HG03565 (cell line): ENCODE data around the gene RAI14.
"Not testable (repeated sequence)": the region's sequence is repeated elsewhere in the genome, so short reads cannot be mapped to it uniquely, and the experiment has no call there.

ENCODE experiments used
- ATAC-seq: cut with Tn5 transposase; IDR thresholded peaks from one replicate; pipeline ENCODE4 v1.9.1; 2021; ENCODE audit warnings: mild to moderate bottlenecking, moderate library complexity; ENCODE audit not compliant: unreplicated experiment

RAI14 gene

DNA sequence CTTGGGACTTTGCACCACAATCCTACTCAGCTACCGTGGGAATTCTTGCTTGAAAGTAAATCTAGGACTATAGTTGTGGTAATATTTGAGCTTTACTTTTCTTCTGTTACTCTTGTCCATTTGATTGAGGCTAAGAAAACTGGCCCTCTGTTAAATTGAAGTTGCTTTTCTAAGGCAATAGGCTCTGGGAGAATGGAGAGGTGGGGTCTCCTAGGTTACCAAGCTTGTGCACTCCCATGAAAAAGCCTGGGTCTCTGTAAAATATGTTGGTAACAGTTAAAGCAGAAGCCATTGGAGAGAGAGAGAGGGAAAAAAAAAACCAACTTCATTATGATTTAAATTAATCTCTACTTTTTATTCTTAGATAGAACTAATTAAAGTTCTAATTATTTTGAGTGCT lies 68.6 kb downstream of the RAI14 start:
- ATAC-seq: no peak

DNA sequence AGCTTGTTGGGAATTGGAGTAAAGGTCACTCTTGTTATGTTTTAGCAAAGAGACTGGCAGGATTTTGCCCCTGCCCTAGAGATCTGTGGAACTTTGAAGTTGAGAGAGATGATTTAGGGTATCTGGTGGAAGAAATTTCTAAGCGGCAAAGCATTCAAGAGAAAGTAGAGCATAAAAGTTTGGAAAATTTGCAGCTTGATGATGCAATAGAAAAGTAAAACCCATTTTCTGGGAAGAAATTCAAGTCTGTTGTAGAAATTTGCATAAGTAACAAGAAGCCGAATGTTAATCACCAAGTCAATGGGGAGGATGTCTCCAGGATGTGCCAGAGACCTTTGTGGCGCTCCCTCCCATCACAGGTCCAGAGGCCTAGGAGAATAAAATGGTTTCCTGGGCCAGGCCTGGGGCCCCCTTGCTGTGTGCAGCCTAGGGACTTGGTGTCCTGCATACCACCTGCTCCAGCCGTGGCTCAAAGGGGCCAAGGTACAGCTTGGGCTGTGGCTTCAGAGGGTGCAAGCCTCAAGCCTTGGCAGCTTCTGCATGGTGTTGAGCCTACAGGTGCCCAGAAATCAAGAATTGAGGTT lies 71.1 kb downstream of the RAI14 start:
- not testable (repeated sequence) for ATAC-seq

DNA sequence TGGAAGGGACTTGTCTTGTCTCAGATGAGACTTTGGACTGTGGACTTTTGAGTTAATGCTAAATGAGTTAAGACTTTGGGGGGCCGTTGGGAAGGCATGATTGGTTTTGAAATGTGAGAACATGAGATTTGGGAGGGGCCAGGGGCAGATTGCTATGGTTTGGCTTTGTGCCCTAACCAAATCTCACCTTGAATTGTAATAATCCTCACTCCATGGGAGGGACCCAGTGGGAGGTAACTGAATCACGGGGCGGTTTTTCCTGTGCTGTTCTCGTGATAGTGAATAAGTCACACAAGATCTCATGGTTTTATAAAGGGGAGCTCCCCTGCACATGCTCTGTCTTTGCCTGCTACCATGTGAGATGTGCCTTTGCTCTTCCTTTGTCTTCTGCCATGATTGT lies 72.1 kb downstream of the RAI14 start:
- no peak for ATAC-seq

DNA sequence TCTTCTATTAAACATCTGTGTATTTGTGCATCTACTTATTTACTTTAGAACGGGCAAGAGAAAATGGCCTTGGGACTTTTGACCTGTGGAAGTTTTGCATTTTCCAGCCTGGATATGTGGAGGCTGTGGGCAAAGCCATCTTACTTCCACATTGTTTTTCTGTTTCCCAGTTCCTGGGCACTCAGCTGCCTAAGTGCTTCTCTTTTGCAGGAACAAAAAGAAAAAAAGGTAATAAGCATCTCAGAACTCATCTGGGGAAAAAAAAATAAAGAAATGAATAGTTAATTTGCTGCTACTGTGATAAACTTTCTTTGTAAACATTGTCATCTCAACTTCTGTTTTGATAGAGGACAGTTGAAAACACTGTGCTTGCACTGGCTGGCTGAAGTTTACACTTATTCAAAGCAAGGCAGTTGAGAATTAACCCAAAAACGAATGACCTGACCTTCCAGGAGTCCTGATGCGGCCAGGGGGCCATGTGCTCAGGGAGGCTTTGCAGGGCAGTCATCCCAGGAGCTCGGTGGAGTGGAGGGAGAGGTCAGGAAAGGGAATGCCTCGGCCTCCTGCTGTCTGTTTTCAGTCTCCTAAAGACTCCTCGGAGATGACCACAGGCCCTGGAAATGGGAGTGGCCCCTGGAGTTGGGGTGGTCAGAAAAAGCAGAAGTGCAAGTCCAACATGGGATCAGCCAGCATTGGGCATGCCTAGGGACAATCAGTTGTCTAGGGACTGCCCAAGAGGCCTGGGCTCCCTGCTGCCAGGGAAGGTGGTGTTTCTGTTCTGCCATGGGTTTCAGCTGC lies 75.5 kb downstream of the RAI14 start:
- ATAC-seq: no peak

DNA sequence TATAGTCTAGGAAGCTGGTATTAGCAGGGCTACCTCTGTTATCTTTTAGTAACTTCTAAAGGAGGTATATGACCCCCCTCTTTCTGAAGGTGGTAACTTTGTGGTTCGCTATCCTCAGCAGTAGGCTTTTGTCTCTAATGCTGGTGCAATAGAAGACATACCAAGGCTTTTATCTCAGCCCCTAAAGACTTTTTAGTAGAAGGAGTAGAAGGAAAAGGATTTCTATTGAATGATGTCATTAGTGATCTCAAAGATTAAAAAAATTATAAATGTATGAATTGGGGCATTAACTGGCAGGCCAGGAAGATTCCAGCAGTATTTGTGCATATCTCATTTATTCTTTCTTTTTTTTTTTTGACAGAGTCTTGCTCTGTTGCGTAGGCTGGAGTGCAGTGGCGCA lies 78.2 kb downstream of the RAI14 start:
- ATAC-seq: no peak

DNA sequence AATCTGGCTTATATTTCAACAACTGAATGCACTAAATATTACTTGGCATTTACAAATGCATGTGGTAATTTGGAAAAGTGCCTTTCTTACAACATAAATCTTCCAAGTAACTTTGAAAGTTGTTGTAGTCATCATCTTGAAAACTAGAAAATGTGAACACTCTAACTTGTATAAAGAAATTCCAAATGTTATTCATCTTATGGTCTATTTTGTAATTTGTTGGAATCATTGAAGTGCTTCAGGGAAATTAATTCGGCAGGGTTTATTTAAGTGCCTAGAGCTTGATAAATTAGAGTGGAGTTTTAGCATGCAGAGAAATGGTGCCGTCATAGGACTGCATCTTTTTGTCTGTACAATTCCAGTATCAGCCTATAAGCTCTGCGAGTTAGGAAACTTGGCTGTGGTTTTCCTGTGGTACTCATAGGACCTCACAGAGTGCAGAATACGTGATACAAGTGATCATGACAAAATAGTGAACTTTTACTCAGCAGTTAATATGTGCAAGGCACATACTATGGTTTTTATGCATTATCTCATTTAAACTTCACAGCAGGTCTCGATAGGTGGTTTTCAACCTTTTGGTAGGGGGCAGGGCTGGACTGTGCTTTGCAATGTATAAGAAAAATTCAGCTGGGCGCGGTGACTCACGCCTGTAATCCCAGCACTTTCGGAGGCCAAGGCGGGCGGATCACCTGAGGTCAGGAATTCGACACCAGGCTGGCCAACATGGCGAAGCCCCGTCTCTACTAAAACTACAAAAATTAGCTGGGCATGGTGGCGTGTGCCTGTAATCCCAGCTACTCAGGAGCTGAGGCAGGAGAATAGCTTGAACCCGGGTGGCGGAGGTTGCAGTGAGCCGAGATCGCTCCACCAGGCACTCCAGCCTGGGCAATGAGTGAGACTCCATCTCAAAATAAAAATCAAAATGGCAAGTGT lies 79.6 kb downstream of the RAI14 start:
- ATAC-seq: no peak

DNA sequence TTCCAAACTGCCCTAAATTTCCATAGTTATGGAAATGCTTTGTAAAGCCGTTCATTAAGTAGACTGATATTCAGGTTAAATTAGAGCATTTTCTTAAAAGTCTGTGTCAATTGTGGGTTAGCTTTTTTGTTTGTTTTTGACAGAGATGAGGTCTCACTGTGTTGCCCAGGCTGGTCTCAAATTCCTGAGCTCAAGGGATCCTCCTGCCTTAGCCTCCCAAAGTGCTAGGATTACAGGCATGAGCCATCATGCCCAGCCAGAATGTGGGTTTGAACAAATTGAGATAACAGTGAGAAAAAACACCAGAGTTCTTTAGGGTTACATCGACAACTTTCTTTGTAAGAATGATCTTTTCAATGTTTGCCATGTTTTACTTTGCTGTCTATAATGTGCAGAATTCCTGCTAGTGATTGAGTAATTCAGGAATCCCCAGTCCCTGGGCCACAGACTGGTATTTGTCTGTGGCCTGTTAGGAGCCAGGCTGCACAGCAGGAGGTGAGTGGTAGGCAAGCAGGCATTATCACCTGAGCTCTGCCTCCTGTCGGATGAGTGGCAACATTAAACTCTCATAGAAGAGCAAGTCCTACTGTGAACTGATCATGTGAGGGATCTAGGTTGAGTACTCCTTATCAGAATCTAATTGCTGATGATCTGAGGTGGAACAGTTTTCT lies 80.5 kb downstream of the RAI14 start:
- ATAC-seq: no peak

DNA sequence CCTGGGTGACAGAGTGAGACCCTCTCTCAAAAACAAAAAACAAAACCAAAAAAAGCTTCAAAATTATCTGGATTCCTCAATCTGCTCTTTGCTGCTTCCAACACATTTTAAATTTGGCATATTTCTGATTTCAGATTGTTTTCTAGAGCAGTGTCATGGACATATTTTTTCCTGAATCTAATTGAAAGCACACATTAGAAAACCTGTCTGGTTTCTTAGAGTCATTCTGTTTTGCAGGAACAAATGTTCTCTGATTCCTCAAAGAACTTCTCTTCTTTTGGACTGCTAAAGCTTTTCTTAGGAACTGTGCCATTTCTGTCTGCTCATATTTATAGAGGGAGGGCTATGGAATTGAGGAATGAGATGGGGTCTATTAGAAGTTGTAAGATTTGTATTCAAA lies 81.6 kb downstream of the RAI14 start:
- ATAC-seq: no peak

DNA sequence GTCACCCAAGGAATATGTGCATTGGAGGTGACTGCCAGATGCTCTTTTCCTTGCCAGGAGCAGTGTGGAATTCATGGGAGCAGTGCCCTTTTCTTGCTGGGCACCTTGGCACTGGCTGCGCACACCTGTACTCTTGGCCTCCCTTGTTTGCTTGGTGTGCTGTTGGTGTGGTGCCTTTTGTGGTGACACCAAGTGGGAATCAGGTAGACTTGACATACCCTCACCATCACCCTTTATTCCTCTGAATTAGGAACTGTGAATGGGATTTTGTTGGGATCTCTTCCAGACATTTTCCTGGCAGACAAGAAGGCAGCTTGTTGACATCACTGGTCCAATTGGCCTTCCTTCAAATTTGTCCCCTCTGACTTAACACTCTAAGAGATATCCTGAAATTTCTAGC lies 82.3 kb downstream of the RAI14 start:
- no peak for ATAC-seq

DNA sequence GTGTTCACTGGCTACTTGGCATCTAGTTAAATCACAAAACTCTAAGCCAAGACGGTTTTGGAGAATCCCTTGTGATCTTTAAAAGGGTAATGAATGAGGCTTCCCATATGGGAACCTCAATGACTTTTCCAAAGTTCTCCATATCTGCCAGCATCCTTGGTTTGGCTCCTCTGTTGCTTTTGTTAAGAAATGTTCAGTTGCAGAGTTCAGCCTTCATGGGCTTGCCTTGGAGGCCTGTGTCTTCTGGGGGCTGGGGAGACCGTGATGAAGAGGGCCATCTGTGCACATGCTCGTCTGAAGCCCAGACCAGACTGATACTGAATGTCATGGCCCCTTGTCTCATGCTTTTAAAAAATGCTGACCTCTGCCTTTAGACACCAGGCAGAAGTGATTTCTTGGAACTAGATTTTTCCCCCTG lies 84.3 kb downstream of the RAI14 start:
- no peak for ATAC-seq

DNA sequence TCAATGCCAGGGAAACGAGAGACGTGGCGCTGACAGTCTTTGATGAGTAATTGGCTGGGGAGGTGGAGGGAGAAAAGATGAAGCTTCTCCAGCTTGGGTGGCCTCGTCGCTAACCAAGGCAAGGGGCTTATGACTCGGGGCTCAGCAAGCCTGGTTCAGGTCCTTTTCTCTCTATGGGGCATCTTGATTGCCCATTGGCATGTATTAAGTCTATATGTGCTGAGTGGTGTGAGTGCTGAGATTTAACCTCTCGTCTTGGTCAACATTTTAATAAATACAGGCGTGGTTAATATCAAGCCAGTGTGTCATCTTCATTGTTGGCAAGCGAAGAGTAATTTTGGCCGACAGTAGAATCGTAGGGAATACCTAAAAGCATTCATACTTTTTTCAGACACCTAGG lies 85.9 kb downstream of the RAI14 start:
- no peak for ATAC-seq

DNA sequence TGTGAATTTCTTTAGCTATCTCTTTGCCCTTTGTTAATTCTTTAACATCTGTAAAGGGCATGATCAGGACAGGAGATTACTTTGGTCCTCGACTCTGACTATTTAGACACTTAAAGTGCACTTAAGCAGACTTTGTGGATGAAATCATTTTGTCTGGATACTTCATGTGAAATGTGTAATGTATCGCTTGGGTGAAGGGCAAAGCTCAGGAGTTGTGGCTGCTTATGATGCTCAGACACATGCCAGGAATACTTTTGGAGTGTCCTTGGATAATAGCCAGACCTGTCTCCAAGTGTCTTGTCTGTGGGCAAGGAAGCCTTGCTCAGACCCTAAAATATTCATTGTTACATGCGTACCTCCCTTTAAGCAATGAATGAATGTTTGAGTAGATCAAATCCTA lies 87.8 kb downstream of the RAI14 start:
- no peak for ATAC-seq

DNA sequence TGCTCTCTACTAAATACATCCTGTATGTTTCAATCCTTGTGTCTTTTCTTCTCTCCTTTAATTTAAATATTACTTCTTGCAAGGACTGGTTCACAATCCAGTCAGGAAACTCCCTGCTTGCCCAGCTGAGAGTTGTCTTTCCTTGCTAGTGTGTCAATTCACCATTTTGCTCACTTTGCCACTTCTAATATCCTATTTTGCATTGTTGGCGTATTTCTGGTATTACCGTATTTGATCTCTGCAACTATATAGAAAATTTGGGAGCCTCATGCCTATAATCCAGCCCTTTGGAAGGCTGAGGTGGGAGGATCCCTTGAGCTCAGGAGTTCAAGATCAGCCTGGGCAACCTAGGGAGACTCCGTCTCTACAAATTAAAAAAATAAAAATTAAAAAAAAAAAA lies 92.3 kb downstream of the RAI14 start:
- no peak for ATAC-seq

DNA sequence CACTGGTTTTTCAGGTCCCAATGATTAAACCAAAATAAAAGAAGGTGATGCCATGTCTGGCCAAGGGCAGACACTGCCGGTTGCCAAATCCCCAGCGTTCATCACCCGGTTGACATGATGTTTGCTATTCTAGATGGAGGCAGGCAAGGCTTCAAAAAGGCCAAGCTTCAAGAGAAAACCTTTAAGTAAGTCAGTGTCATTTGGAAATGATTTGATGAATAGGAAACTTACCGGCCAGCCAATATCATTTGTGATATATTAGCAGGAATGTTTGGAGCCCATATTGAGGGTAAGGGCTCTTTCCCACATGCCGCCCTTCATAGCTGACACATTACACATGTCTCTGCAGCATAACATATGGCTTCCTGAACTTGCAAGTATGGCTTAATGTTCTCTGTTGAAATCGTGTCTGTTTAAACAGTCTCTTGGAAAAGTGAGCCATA lies 93.3 kb downstream of the RAI14 start:
- ATAC-seq: no peak

DNA sequence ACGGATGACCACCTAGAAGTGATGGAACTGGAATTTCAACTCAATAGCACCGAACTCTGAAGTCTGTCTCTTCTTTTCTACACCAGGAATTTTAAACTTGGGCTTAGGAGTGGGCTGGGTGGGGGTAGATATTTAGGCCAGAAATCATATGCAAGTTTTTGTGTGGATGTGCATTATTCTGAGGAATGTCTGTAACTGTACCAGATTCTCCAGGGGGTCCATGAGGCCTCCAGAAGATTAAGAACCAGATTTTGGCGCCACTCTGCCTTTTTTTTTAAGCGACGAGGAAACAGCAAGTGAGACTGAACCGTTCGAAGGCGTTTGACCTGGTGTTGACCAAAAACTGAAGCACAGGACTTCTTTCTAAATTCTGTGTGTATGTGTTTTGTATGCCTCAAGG lies 94.1 kb downstream of the RAI14 start:
- ATAC-seq: no peak

DNA sequence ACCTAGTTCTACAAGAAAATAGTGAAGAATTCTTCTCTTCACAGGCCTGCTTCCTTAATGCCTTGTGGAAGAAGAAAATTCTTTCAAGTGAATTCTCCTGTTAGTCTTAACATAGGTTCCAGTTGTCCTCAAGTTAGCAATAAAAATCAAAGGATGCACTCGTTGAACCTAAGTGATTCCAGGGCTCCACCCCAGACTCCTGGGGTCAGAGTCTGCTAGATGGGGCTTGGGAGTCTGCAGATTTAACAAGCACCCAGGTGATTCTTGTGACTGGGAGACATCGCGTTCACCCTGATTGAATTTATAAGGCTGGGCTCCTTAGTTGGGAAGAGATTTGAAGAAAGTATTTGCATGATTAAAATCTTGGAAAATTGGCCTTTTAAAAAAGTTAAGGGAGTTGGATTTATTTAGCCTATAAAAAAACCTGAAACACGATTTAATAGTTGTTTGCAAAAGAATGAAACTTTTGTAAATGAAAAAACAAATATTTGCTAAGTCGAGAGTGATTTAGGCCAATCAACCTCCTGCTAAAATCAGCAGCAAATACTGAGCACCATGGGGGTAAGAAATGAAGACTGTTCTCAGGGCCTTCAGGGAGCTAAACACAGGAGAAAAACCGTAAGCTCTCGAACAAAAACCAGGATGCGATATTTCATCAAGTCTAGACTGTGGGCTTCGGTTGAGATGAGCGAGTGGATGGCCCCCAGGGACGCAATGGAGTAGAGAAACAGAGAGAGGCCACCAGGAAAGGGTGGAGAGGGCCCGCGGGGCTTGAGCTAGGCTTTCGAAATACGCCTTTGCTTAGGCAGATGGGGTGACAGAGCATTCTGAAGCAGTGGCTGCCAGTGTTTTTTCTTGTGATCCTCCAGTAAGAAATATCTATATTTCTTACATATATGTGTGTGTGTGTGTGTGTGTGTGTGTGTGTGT lies 95.9 kb downstream of the RAI14 start:
- no peak for ATAC-seq

DNA sequence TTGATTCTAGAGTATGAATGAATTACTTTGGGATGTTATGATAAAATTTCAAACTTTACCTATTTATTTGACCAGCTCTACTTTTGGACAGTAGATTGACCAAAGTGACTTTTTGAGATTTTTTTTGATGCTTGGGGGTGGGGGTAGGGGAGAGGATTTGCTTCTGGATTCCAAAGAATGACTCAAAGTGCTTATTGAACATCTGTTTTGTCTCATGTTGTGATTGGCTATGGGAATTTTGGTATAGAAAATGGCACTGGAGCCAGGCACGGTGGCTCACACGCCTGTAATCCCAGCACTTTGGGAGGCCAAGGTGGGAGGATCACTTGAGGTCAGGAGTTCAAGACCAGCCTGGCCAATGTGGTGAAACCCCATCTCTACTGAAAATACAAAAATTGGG lies 97.1 kb downstream of the RAI14 start:
- ATAC-seq: not testable (repeated sequence)

DNA sequence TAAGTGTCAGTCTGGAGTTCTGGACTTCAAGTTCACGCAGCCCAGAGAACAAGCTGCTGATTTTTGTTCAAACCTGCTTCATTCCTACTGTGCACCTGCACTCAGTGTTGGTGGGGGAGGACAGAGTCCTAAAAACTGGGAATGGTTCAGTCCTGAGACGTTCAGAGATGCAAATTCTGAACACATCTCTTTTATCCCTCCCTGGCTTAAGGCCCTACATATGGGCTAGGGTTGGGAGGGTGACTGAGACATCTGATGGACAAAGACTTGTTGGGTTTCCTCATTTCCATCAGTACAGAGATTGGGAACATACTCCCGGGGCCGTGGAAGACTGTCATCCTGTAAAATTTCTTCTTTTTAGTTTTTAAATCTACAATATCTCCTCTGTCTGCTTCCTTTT lies 99.8 kb downstream of the RAI14 start:
- no peak for ATAC-seq

DNA sequence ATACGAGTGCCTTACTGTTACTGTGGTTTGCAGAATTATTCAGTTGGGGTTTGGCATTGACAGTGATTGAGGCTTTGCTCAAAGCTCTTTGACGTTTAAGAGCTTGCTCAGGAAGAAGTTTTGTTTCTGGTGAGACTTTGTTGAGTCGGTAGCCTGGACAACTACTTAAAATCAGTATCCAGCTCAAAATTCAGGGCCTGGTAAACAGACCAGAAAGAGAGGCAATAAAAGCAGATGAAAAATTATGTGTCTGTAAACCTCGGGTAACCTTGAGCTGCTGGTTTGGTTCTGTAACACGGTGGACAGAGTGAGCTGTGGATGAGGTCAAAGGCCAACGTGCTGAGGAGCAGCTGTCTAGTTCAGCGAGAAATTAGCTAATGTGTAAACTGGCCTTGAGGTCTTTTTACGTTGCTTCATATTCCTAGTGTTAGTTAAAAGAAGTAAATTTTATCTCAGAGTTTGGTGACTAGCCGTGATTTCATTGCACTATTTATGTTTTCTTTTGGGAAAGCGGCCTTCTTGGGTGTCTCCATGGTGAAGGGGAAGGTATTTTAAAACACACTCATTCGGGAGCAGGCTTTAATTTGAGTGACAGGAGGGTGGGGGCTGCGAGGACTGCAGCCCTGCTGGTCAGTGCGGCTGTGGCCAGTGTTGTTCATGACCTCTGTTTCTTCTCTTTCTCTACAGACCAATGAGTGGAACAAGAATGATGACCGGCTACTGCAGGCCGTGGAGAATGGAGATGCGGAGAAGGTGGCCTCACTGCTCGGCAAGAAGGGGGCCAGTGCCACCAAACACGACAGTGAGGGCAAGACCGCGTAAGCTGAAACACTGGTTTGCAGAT lies 100.9 kb downstream of the RAI14 start:
- ATAC-seq: no peak
